CD4-positive, alpha-beta T cell treated with Interleukin-15 for 4 hours (primary cell): ENCODE results near the gene PSMB7.

Experiments used
- DNase-seq: peaks from one replicate; pipeline ENCODE4 v3.0.0-alpha.2; 2020; ENCODE audit warnings: low spot score

Gene PSMB7

DNA sequence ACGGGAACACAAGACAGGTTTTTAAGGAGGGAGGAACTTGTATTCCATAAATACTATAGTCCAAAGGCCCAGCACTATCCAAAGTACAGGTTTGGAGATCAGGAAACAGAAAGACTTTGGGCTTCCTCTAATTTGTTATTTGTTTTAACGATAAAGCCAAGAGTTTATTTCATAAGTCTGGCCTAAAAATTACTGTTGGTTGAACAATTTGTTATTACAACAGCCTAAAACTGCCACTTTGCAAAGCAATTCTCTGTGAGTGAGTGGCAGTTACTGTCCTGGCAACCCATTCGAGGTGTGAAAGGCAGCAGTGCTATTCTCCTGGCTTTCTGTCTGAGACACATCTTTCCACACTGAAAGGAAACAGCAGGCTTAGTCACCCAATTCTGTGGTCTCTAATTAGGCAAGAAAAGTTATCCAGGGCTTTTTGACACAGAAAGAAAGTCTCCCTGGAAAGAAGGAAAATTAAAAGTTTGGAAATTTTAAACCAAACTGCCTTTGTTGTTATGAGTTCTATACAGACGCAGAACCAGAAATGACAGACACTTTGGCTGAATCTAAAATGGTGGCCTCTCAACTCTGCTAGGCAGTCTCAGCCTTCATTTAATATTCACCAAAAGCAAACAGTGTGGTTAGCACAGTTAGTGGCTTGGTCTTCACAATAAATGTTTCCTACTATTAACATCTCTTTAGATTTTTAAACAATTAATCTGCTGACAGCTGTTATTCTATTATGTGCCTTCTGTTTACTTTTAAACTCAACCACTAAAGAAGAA, 33.9 kb downstream of the PSMB7 start:
- DNase-seq: no peak

DNA sequence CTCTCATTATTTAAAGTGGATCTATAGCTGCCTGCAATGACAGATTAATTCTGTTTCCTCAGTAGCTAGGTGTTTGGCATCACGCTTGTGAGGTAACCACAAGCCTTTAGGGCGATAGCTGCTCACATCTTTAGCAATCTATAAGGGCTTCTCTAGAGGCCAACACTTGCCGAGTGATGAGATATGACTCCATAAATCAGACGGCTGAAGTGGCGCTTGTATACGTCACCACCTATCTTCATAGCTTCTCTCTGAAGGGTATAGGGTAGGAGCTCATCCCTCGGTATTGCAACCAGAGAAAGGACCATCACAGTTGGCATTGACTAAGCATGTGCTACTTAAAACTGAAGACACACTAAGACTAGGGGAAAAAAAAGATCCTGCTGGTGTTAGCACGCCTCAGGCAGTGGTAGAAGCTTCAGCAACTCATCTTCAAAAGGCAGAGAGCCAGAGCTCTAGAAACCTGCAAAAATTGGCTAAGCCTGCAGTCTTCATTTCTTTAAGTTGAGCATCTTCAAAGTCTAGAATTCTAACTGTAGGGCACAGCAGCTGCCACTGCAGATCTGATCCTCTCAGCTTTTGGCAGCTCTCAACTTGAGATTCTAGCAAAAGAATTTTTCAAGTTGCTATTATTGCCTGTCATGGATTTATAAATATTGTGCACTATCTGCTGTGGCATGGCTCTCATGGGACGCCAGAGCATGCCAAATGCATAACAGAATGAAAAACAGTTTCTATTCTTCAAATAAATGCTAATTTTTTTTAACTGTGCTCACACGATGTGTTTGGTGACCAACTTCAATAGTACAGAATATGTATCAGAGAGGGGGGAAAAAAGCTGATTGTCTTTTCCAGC, 37.5 kb downstream of the PSMB7 start:
- no peak for DNase-seq

DNA sequence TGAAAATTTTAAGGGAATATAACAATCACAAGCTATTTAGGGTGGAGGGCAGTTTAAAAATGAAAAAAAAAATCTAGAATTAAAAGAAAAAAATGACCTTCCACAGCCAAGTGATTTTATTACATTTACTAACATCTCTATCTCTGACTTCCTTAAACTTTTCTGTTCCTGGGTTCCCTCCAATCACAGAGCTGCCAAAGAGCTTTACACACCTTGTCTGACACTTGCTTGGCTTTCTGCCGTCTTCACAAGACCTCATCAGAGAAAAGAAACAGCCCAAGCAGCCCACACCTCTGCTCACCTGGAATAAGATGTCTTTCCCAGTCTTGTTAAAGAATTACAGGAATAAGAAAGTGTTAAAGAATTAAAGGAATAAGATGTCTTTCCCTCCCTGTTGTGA, 38.9 kb downstream of the PSMB7 start:
- DNase-seq: no peak

DNA sequence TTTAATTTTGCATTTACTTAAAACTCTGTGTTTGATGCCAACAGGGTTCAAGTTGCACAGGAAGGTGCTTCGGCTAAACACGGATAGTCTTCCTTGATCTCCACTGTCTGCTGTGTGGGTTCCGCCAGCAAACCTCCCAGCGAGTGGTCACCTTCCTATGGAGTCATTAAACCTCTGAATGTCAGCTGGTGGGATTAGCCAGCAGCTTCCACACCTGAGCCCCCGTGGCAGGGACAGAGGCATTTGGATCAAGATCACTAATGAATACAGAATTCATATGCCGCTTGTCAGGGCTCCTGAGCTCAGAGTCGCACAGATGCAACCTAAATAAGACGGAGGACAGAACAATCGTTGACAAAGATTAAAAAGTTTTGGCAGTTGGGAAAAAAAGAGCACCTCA, 39.5 kb downstream of the PSMB7 start:
- DNase-seq: no peak

DNA sequence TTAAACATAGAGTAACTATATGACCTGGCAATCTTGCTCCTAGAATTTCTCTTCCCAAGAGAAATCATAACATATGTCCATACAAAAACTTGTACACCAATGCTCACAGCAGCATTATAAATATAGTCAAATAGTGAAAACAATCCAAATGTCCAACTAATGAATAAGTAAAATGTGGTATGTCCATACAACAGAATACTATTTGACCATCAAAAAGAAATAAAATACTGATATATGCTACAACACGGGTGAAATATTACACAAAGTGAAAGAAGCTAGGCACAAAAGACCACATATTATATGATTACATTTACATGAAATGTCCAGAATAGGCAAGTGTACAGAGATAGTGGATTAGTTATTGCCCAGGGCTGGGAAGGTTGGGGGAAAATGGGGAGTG, 41.4 kb downstream of the PSMB7 start:
- DNase-seq: no peak

DNA sequence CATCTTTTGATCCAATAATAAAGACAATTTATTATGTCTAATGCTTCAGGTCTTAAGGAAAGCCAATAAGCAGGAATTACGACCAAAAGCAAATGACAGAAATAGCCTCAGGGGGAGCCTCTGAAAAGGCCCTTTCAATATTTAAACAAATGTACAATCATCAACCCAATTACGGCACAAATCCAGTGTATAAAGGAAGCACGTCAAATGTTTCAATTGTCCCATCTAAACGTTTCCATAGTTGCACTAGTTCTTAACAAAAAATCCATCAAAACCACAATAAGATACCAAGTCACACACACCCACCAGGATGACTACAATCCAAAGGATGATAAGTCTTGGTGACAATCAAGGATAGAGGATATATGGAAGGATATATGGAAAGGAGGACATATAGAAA, 41.9 kb downstream of the PSMB7 start:
- no peak for DNase-seq

DNA sequence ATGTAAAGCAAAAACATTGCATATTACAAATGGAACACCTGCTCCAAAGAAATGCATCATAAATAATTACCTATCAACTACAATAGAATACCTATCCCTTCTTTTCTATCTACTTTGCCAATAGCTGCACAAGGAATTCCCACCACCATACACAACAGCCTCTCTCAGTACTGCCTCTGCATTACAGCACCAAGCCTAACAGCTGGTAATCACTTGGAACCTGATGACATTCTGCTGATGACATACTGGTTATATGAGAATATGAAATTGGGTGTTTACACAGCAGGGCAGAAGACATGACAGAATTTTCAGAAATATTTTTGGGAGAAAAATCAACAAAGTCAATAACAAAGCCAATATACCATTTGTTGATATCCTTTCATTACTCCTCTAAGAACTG, 43.2 kb downstream of the PSMB7 start:
- DNase-seq: no peak

DNA sequence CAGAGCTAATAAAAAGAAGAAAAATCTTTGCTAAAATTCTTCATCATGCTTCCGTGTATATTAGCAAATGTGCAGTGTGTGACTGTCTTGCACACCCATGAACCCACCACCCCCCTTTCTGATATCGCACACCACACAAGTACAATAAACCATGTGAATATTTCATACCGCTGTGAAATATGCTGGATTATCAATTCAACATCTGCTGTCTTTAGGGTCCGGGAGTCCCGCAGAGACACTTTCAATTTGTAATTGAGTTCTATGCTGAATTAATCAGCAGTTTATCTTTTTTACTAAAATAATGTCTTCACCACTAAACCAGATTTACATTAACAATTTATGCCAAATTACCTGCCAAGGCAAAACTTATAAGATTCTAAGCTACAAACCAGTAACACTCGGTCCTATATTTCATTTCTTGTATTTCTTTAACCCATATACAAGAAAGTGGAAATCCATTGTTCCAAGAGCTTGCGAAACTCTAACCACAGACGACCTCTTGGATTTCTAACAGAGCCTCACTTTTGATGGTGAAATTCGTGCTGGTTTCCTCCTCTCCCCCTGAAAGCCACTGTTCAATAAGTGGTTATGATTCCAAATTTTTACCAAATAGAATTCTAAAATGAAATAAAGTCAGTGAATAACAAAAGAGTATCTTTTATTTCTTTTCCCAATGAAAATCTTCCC, 44.2 kb downstream of the PSMB7 start:
- no peak for DNase-seq

DNA sequence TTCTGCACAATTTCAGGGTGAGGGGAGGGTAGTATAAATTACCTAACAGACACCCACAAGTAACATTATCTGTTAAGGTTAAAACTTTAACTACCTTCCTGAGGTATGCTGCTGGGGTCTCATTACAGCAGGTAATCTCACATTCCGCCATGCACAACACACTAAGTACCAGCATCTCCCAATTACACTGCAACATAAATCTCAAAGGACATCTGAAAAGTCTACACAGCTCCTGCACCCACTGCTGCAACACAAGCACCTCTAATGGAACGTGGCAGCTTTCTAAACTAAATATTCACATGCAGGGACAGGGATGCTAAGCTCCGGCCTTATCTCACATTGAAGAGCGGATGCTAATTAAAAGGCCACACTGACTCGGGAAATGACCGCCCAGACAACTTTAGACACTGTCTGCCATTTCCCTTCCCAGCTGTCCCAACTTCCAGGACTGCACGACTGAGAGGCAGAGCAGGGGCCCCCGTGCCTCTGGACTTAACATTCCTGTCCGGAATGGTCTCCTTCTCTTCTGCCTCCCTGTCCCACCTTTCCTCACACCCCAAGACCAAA, 45.9 kb downstream of the PSMB7 start:
- no peak for DNase-seq

DNA sequence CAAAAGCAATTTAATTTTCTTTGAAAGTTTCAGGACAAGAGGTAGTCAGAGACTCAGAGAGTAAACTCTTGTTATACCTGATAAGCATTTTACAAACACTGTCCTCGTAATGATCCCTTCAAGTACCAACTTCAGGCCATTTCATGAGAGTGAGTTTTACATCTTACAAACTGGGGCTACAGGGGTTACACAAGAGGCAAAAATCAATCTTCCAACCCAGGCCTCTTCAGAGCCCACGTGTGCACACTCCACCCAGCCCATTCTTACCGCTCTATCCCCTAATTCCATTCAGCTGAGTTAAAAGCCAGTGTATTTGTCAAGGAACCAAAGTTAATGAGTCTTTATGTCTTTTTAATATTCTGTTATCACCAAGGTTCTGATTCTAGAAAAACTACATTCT, 46.5 kb downstream of the PSMB7 start:
- DNase-seq: no peak

DNA sequence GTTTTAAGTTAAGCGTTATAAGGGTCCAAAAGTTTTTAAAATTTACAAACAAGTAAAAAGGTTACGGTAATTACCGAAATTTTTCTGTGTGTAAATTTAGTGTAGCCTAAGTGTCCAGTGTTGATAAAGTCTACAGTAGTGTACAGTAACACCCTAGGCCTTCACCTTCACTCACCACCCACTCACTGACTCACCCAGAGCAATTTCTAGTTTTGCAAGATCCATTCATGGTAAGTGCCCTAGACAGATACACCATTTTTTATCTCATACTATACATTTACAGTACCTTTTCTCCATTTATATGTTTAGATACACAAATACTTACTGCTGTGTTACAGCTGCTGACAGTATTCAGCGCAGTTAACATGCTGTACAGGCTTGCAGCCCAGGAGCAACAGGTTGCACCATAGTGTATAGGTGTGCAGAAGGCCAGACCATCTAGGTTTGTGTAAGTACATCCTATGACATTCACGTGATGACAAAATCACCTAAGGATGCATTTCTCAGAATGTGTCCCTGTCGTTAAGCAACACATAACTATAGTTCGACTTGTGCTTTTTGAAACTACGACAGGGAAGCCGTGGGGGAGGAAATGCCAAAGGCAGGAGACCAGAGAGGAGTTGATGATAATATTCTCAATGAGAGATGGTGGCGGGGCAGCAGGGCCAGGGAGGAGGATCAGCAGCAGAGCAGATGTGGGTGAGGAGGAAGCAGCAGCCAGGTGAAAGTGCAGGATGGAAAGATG, 48.6 kb downstream of the PSMB7 start:
- no peak for DNase-seq

DNA sequence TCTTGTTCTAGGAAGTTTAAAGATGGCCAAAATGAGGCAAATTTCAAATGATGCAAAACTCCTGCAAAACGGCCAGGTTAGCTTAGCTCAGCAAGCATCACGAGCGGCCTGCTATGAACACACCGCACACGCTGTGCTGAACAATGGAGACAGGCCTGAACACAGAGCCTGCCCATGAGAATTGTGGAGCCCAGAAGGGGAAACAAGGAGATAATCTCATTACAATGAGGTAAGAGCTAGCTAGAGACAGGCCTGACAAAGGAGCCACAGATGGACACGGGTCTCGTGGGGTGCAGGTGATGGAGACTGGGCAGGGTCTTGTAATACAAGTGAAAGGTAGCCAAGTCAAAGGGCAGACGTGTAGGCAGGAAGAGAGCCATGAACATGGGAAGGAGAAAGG, 50.2 kb downstream of the PSMB7 start:
- DNase-seq: no peak

DNA sequence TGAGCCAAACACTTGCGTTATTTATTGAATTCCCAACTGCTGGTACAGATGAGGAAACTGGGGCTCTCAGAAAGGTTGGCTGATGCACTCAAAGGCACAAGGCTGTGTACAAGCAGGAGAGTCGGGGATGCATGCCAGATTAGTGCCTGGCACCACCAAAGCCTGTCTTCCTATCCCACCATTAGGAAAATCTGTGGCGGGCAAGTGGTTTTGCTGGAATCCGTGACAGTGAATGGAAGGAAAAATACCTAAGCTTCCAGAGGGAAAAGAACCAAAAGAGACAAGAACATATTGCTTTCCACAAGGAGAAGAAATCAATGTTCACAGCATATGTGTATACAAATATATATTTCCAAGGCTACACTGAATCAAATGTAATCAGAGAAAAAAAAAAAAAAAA, 51.1 kb downstream of the PSMB7 start:
- no peak for DNase-seq

DNA sequence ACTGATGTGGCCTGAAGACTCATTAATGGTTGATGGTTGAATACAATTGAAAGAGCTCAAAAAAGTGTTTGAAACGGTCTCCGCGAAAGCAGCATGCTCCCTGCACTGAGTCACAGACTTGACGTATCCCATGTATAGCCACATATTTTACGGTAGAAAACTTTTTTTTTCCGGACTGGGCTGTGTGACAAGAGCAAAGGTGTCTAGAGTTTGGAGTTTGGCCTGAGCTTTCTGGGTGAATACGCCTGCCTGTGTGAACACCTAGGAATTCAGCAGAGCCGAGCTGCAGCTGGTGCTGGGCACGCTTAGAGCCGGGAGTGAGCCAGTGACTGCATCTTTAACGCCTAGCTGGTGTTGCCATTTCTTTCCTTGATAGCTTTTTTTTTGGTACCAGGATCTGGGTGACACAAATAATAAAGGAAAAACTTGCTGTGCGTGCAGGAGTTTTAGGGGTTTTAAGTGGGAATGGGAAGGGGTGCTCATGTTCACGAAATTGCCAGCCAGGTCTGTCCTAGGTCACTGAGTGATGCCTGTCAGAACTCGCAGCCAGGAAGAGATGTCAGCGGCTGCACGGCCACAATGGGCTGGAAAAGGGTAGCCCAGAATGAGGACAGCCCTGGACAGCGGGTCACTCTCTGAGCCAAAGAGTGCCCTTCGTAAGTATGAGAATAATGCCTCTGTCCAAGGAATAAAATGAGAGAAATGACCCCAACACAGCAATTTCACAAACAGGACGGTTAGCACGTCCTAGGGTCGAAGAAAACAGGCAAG, 51.7 kb downstream of the PSMB7 start:
- DNase-seq: no peak

DNA sequence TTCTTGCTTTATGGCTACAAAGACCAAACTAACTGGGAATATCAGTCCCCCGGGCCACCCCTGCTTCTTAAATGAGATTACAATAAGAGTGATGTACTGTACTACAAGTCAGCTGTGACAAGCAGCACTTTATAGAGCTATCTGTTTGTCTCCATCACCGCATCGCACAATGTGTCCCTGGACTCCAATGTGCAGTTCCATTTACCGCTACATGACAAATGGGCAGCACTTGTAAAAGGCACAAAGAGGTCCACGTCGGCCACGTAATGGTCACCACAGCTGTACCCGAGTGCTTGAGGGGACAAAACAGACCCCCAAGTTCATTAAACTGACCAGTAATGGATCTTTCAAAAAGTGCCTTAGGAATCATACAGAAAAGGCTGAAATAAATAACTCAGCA, 54.1 kb downstream of the PSMB7 start:
- DNase-seq: no peak

DNA sequence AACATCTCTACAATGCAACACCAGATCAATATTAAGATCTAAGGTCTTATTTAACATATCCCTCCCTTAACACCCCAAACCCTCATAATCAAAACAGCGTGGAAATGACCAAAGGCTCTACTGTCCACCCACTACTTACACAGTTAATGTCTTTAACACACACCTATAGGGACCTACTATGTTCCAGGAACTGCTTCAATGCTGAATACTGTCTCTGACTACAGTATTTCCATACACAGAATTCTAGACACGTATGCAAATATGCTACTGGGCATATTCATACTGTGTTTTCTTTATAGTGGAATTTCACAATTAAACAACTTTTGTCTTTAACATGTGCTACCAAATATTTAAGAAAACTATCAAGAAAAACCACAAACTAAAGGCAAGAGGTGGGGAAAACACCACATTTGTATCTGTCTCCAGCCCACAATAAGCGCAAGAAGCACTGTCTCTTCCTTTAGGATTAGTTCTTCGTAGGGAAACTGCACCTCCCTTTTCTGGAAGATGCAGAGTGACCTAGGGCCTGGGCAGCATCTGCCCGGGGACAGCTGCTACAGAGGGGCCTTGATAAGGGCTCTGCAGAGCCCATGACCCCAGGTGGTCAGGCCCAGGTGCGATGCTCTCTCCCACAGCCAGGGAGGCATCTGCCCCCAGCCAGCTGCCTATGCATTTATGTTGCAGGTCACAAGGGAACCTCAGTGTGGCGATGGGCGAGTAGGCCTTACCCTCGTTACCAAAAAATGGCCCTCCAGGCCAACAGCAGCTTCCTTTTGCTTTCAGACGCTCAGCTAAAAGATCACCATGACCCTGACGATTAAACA, 55.2 kb downstream of the PSMB7 start:
- DNase-seq: no peak

DNA sequence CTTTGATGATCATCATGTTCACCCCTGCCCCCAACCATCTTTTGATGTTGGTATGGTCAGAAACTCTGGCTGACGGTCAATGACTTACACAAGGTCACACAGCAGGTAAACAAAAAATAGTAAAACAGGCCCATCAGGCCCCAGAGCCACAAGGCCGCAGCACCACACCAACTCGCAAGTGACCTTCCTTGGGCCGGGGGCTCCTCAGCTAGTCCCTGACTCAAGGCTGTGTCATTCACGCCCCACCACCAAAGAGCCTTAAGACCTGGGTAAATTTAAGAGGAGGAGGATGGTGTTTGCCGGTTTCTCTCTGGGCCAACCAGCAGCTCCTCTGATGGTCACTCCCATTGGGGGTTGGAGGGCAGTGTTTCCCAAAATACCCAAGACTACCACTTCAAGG, 55.8 kb downstream of the PSMB7 start:
- no peak for DNase-seq

DNA sequence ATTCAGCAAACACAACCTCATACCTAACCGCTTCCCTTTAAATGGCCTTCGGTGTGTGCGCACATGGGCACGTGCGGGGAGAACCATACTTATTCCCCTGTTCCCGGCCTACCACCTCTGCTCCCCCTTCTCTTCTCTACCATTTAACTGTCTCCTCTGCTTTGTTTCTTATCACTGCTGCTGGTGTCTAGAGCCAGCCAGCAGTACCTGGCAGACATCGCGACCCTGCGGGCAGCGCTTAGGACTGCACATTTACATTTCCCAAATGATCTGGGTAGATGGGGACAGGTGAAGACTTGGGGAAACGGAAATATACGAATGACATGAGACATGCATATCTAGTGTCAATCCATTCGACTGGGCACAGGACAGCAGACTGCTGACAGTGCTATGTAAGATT, 56.6 kb downstream of the PSMB7 start:
- no peak for DNase-seq

DNA sequence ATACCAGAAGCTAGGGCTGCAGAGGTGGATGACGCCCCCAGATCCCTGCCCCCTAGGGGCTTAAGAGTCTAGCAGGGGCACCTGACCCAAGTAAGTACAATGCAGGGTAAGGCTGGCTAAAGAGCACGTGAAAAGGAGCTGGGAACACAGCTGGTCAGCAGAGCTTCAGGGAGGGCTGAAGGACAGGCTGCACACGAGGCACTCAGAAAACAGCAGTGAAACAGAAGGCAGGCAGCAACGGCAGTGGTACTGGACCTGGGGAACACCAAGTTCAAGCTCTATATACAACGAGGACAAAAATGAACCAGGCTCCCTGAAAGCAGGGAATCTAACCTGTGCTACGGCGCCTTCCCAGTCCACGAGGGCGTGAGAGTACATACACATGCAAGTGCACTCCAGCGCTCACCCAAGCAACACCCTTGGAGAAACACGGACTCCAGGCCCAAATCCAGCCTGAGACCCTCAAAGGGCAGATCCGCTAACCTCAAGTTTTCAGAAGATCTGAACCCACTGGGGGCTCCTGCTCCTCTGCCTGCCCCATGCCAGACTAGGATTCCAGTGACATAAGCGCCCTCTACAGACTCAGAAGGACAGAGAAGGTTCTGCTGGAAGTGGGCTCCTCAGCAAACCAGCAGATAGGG, 57.4 kb downstream of the PSMB7 start:
- DNase-seq: no peak
